ENCODE data around the gene HNRNPH3.
A peak's percentile ranks its signal among the peaks of the same experiment; 100 is the strongest.
"Not testable (repeated sequence)": the region's sequence is repeated elsewhere in the genome, so short reads cannot be mapped to it uniquely, and the experiment has no call there.

The HNRNPH3 gene

DNA sequence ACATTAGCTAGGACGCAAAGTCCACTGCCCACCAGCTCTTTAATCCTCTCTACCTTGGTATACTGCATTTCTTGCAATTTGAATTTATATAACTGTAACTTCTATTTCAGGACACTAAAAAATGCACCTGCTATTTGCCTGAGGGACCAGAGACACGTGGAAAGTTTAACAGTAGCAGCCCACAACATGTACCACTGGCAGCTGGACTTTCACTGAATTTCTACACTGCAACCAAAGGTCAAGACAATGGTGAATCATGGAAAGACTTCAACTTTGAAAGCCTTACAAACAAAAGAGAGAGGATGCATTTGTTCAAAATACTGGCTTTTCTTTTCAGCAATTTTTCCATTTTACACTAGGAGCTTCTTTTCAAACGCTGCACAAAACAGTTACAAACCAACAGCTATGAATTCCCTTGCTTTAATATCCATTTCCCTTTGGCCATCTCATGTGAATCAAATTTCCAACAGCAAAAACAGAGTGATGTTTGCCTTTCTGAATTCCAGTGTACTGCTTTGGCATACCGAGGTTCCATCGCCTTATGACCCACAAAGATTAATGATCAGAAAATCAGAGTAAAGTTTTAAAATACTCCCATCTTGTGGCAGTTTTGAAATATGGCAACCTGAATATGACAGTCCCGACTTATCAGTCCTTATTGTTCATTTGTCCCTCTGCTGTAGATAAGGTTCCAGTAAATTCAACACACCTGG lies 29.9 kb upstream of the HNRNPH3 start:
- DNase-seq (ENCODE audit: low read depth): peak; percentile 59
- TF ChIP-seq, protein P1, sequence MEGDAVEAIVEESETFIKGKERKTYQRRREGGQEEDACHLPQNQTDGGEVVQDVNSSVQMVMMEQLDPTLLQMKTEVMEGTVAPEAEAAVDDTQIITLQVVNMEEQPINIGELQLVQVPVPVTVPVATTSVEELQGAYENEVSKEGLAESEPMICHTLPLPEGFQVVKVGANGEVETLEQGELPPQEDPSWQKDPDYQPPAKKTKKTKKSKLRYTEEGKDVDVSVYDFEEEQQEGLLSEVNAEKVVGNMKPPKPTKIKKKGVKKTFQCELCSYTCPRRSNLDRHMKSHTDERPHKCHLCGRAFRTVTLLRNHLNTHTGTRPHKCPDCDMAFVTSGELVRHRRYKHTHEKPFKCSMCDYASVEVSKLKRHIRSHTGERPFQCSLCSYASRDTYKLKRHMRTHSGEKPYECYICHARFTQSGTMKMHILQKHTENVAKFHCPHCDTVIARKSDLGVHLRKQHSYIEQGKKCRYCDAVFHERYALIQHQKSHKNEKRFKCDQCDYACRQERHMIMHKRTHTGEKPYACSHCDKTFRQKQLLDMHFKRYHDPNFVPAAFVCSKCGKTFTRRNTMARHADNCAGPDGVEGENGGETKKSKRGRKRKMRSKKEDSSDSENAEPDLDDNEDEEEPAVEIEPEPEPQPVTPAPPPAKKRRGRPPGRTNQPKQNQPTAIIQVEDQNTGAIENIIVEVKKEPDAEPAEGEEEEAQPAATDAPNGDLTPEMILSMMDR (IDR thresholded peaks at IDR 0.05; ENCODE audit: control insufficient read depth, extremely low read depth, insufficient read depth): peak; percentile 56
- H3K4me3 ChIP-seq (ENCODE audit: low read depth, low read length): no peak overlapping the region

- no peak for DNase-seq (ENCODE audit: low read depth)
- H3K4me3 ChIP-seq (ENCODE audit: low read depth, low read length): no peak overlapping the region
- TF ChIP-seq, protein P1 (IDR thresholded peaks at IDR 0.05; ENCODE audit: control insufficient read depth, extremely low read depth, insufficient read depth): no peak
Observed at GRCh38 chr10:68302503-68302823, 29.4 kb upstream of the HNRNPH3 start.

DNA sequence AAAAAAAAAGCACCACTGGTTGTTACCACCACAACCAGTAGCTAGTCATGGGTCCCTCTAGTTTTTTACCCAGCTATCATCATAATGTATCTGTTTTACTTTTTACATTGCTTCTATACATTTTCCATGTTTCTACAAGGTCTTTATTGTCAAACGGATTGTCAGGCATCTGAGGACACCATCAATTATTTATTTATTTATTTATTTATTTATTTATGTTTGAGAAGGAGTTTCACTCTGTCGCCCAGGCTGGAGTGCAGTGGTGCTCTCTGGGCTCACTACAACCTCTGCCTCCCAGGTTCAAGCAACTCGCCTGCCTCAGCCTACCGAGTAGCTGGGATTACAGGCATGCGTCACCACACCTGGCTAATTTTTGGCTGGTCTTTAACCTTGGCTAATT lies 29.0 kb upstream of the HNRNPH3 start:
- DNase-seq (ENCODE audit: low read depth): no peak
- TF ChIP-seq, protein P1 (IDR thresholded peaks at IDR 0.05; ENCODE audit: control insufficient read depth, extremely low read depth, insufficient read depth): no peak

DNA sequence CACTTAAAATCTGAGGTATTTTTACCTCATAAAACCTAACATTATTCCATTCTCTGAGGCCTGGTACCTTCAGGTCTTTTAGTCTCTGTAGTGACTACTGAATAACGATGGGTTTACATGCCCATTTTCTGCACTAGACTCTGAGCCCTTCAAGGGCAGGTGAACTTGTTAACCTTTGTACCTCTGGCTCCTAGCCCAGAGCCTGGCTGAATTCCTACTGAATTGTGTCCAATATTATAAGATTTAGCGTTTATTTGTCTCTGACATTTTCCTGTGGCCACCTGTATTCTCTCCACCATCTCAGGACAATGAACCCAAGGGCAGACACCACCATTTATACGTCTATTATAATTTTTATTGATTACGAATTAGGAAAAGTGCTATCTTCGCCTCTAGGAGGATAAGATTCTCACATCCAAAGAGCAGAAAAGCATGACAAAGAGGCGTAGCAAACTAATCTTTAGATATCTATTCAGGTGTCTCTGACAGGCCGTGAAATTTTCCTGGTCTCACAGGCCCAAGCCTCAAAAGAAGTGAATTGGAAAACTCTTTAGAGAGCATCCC lies 27.9 kb upstream of the HNRNPH3 start:
- H3K4me3 ChIP-seq (ENCODE audit: low read depth, low read length): no peak overlapping the region
- TF ChIP-seq, protein P1 (IDR thresholded peaks at IDR 0.05; ENCODE audit: control insufficient read depth, extremely low read depth, insufficient read depth): no peak
- DNase-seq (ENCODE audit: low read depth): no peak

More for the DNA sequence above, 29.0 kb upstream of the HNRNPH3 start:
- no peak overlapping the region for H3K4me3 ChIP-seq (ENCODE audit: low read depth, low read length)

DNA sequence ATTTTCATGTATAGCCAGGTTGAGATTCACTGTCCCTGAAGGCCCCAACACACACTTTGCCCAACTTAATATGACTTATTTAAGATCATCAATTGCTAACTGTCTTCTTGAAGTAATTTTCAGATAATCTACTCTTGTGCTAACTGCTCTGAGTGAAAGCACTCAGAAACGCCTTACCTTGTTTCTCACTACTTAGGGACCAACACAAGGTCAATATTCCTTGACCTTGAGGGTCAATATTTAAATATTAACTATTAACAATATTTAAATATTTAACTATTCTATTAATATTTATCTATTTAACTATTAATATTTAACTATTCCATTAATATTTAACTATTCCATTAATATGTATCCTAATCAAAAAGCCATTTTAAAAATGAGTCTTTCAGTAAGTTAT lies 26.0 kb upstream of the HNRNPH3 start:
- TF ChIP-seq, protein P1 (IDR thresholded peaks at IDR 0.05; ENCODE audit: control insufficient read depth, extremely low read depth, insufficient read depth): no peak
- no peak overlapping the region for H3K4me3 ChIP-seq (ENCODE audit: low read depth, low read length)
- no peak for DNase-seq (ENCODE audit: low read depth)

- DNase-seq (ENCODE audit: low read depth): no peak
- H3K4me3 ChIP-seq (ENCODE audit: low read depth, low read length): no peak overlapping the region
- TF ChIP-seq, protein P1 (IDR thresholded peaks at IDR 0.05; ENCODE audit: control insufficient read depth, extremely low read depth, insufficient read depth): no peak
Observed at GRCh38 chr10:68310531-68310930, 21.3 kb upstream of the HNRNPH3 start.

DNA sequence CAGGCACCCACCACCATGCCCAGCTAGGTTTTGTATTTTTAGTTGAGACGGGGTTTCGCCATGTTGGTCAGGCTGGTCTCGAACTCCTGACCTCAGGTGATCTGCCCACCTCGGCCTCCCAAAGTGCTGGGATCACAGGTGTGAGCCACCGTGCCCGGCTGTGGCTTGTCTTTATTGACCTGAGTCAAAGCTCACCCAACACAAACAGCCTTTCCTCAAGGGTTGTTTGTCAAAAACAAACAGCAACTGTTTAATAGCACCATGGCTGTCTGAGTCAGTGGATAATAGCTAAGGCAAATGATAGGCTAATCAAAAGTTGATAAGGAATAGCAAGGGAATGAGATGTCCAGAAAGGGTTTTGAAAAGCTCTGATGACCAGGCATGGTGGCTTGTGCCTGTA lies 16.9 kb upstream of the HNRNPH3 start:
- not testable (repeated sequence) for H3K4me3 ChIP-seq (ENCODE audit: low read depth, low read length)

More for the DNA sequence above, 16.9 kb upstream of the HNRNPH3 start:
- not testable (repeated sequence) for DNase-seq (ENCODE audit: low read depth)

Measured in LNCaP clone FGC (cell line).